AG04449 (cell line): Measurements from ENCODE around the gene MESP2.

Source experiments
- CTCF ChIA-PET: fragments of 350-600 bp; formaldehyde crosslinking; extraction: SDS; loops from one replicate; lab custom pipeline; 2021; ENCODE audit warnings: antibody characterized with exemption; lab: Yijun Ruan, JAX
- POLR2A ChIA-PET: fragments of 400-600, 350-600 bp; formaldehyde crosslinking; extraction: SDS; loops from one replicate; lab custom pipeline; 2020; ENCODE audit warnings: antibody characterized with exemption, inconsistent platforms; lab: Yijun Ruan, JAX
- DNase-seq: peaks from one replicate; pipeline ENCODE4 v3.0.0-alpha.2; 2010; ENCODE audit warnings: low read depth, low spot score
- H3K4me3 ChIP-seq: 2 replicates; pipeline ENCODE4 v1.5.1; 2011; ENCODE audit warnings: low read depth, mild to moderate bottlenecking, control low read depth, low read length
- CTCF ChIP-seq: IDR thresholded peaks from one replicate; pipeline ENCODE4 v1.5.1; 2011; ENCODE audit warnings: mild to moderate bottlenecking, moderate library complexity, low read length, control low read depth, inconsistent platforms; ENCODE audit not compliant: insufficient read depth; ENCODE audit errors: missing control alignments

MESP2 gene

GRCh38 chr15:89817701-89818280, 41.7 kb downstream of the MESP2 start:
- CTCF ChIA-PET: interaction anchor here (1.6 kb wide), 1 partner anchor 57 kb away, joined by 5 read pairs; no protein-coding TSS in a partner anchor
- TF ChIP-seq CTCF: no peak
- POLR2A ChIA-PET: no interaction called here
- DNase-seq: no peak
- H3K4me3 ChIP-seq: no peak overlapping the region

- no peak for TF ChIP-seq CTCF
- CTCF ChIA-PET: interaction anchor here (1.6 kb wide), 1 partner anchor 56 kb away, joined by 5 read pairs; no protein-coding TSS in a partner anchor
- POLR2A ChIA-PET: no interaction called here
- DNase-seq: no peak
- no peak overlapping the region for H3K4me3 ChIP-seq
These were observed 42.2 kb downstream of the MESP2 start for GRCh38 chr15:89818287-89818686.

GRCh38 chr15:89820666-89821611, 44.8 kb downstream of the MESP2 start:
- TF ChIP-seq CTCF: no peak
- H3K4me3 ChIP-seq: no peak overlapping the region; the same call in 1 of the 2 replicates
- ChIA-PET POLR2A (no interaction called here), CTCF (interaction anchor here (1.0 kb wide), 1 partner anchor 60 kb away, joined by 4 read pairs; no protein-coding TSS in a partner anchor)
- no peak for DNase-seq

GRCh38 chr15:89822026-89822425, 45.9 kb downstream of the MESP2 start:
- ChIA-PET CTCF (interaction anchor here (1.0 to 1.8 kb wide), 3 partner anchors 16 to 66 kb away, joined by 3 to 6 read pairs (median 4); no protein-coding TSS in a partner anchor), POLR2A (no interaction called here)
- no peak overlapping the region for H3K4me3 ChIP-seq
- no peak for TF ChIP-seq CTCF
- no peak for DNase-seq

GRCh38 chr15:89822611-89822950, 46.4 kb downstream of the MESP2 start:
- DNase-seq: no peak
- POLR2A ChIA-PET: no interaction called here
- TF ChIP-seq CTCF: no peak
- no peak overlapping the region for H3K4me3 ChIP-seq
- CTCF ChIA-PET: interaction anchor here (1.1 to 1.8 kb wide), 2 partner anchors 16 to 65 kb away, joined by 3 to 6 read pairs; no protein-coding TSS in a partner anchor
